Stimulated activated CD8-positive, alpha-beta memory T cell treated with anti-CD3 and anti-CD28 coated beads, Interleukin-4, amount 100 ng/mL, for 24 hours (primary cell): ENCODE measurements around the gene HSFX3.
"Not testable (repeated sequence)": the region's sequence is repeated elsewhere in the genome, so short reads cannot be mapped to it uniquely, and the experiment has no call there.

ENCODE experiments used
- DNase-seq: peaks from one replicate; pipeline ENCODE4 v3.0.0-alpha.2; 2020; ENCODE audit warnings: low read depth

HSFX3 gene

GRCh38 chrX:149545545-149546543, 3.9 kb downstream of the HSFX3 start:
- not testable (repeated sequence) for DNase-seq

- no peak for DNase-seq
Observed at GRCh38 chrX:149541521-149542047, 8.1 kb downstream of the HSFX3 start.

- peak; percentile 82 for DNase-seq
Observed at GRCh38 chrX:149540621-149541520, 8.9 kb downstream of the HSFX3 start, which contains the start of gene EOLA1. EOLA1 (plus strand) TSS chrX:149541012; CDS start chrX:149545631, 4,619 bp downstream.

- DNase-seq, result peak; percentile 76
Observed at GRCh38 chrX:149540131-149540620, 9.5 kb downstream of the HSFX3 start.

- peak; percentile 73 for DNase-seq
Observed at GRCh38 chrX:149539283-149540130, 10.2 kb downstream of the HSFX3 start.

GRCh38 chrX:149537474-149537873, 12.2 kb downstream of the HSFX3 start:
- DNase-seq, result not testable (repeated sequence)

GRCh38 chrX:149534926-149535602, 14.7 kb downstream of the HSFX3 start:
- not testable (repeated sequence) for DNase-seq

GRCh38 chrX:149533999-149534398, 15.7 kb downstream of the HSFX3 start:
- DNase-seq, result not testable (repeated sequence)

- DNase-seq, result not testable (repeated sequence)
Observed at GRCh38 chrX:149532868-149533267, 16.9 kb downstream of the HSFX3 start.

- DNase-seq, result no peak
Observed at GRCh38 chrX:149531599-149531998, 18.1 kb downstream of the HSFX3 start.

- DNase-seq, result no peak
Observed at GRCh38 chrX:149528381-149528780, 21.3 kb downstream of the HSFX3 start.

GRCh38 chrX:149527705-149528104, 22.0 kb downstream of the HSFX3 start:
- no peak for DNase-seq

- not testable (repeated sequence) for DNase-seq
Observed at GRCh38 chrX:149526318-149527033, 23.2 kb downstream of the HSFX3 start.

- not testable (repeated sequence) for DNase-seq
Observed at GRCh38 chrX:149525903-149526302, 23.8 kb downstream of the HSFX3 start.

GRCh38 chrX:149525389-149525788, 24.3 kb downstream of the HSFX3 start:
- DNase-seq, result peak; percentile 34

GRCh38 chrX:149522916-149523315, 26.8 kb downstream of the HSFX3 start:
- DNase-seq, result no peak

- DNase-seq, result no peak
Observed at GRCh38 chrX:149521438-149521837, 28.3 kb downstream of the HSFX3 start.

- DNase-seq, result not testable (repeated sequence)
Observed at GRCh38 chrX:149520636-149521277, 29.0 kb downstream of the HSFX3 start.

GRCh38 chrX:149518236-149518635, 31.5 kb downstream of the HSFX3 start:
- no peak for DNase-seq
